ENCODE measurements around the gene SEC24B.

Gene SEC24B

GRCh38 chr4:109407027-109407737 lies 26.4 kb upstream of the SEC24B start:
- Histone ChIP-seq H2AFZ (no peak overlapping the region), H3K79me2 (no peaks in the 10 kb centered on the region), H3K4me1 (no peaks in the 10 kb centered on the region), H3K4me3 (ENCODE audit: low read depth, low read length) (no peak overlapping the region), H3K9ac (no peak overlapping the region), H3K27ac (no peak overlapping the region), H3K27me3 (ENCODE audit: control insufficient read depth, insufficient read depth, low read length) (no peaks in the 10 kb centered on the region), H3K36me3 (ENCODE audit: control insufficient read depth, insufficient read depth, low read length) (no peaks in the 10 kb centered on the region), H3K9me3 (ENCODE audit: control insufficient read depth, low read length) (no peaks in the 10 kb centered on the region), H3K4me2 (ENCODE audit: low read length) (no peak overlapping the region)
- TF ChIP-seq CTCF (IDR thresholded peaks at IDR 0.05), result no peak

- Histone ChIP-seq H2AFZ (no peak overlapping the region), H3K4me2 (ENCODE audit: low read length) (no peak overlapping the region), H3K4me3 (ENCODE audit: low read depth, low read length) (no peak overlapping the region), H3K36me3 (ENCODE audit: control insufficient read depth, insufficient read depth, low read length) (no peaks in the 10 kb centered on the region), H3K79me2 (no peaks in the 10 kb centered on the region), H3K9ac (no peak overlapping the region), H3K9me3 (ENCODE audit: control insufficient read depth, low read length) (no peaks in the 10 kb centered on the region), H3K27ac (no peak overlapping the region), H3K4me1 (no peaks in the 10 kb centered on the region), H3K27me3 (ENCODE audit: control insufficient read depth, insufficient read depth, low read length) (no peaks in the 10 kb centered on the region)
- no peak for TF ChIP-seq CTCF (IDR thresholded peaks at IDR 0.05)
Measured at GRCh38 chr4:109408711-109409110, 24.9 kb upstream of the SEC24B start.

DNA sequence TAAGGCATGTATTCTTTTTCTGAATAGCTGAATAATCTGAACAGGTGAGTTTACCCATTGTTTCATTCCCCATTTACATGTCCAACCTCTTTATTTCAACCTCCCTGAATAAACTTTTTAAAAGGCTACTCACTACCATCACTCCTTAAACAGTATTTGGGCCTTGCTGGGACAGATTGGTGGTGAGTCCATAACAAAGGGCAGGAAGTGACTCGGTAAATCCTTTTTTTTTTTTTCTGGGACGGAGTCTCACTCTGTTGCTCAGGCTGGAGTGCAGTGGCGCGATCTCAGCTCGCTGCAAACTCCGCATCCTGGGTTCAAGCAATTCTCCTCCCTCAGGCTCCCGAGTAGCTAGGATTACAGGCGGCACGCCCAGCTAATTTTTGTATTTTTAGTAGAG lies 23.4 kb upstream of the SEC24B start:
- Histone ChIP-seq H3K4me1 (no peaks in the 10 kb centered on the region), H3K79me2 (no peaks in the 10 kb centered on the region), H3K9ac (no peak overlapping the region), H3K4me2 (ENCODE audit: low read length) (no peak overlapping the region), H3K27ac (no peak overlapping the region), H3K4me3 (ENCODE audit: low read depth, low read length) (no peak overlapping the region), H3K36me3 (ENCODE audit: control insufficient read depth, insufficient read depth, low read length) (no peaks in the 10 kb centered on the region), H2AFZ (no peak overlapping the region), H3K9me3 (ENCODE audit: control insufficient read depth, low read length) (no peaks in the 10 kb centered on the region), H3K27me3 (ENCODE audit: control insufficient read depth, insufficient read depth, low read length) (no peaks in the 10 kb centered on the region)
- no peak for TF ChIP-seq CTCF (IDR thresholded peaks at IDR 0.05)

- Histone ChIP-seq H3K4me2 (ENCODE audit: low read length) (no peak overlapping the region), H3K9me3 (ENCODE audit: control insufficient read depth, low read length) (no peaks in the 10 kb centered on the region), H2AFZ (no peak overlapping the region), H3K79me2 (no peaks in the 10 kb centered on the region), H3K4me3 (ENCODE audit: low read depth, low read length) (no peak overlapping the region), H3K27me3 (ENCODE audit: control insufficient read depth, insufficient read depth, low read length) (no peaks in the 10 kb centered on the region), H3K27ac (no peak overlapping the region), H3K4me1 (no peaks in the 10 kb centered on the region), H3K9ac (no peak overlapping the region), H3K36me3 (ENCODE audit: control insufficient read depth, insufficient read depth, low read length) (no peaks in the 10 kb centered on the region)
- TF ChIP-seq CTCF (IDR thresholded peaks at IDR 0.05), result no peak
Measured at GRCh38 chr4:109410776-109411175, 22.8 kb upstream of the SEC24B start.

- Histone ChIP-seq H3K36me3 (ENCODE audit: control insufficient read depth, insufficient read depth, low read length) (no peaks in the 10 kb centered on the region), H3K9ac (no peak overlapping the region), H3K27ac (no peak overlapping the region), H3K4me2 (ENCODE audit: low read length) (no peak overlapping the region), H3K9me3 (ENCODE audit: control insufficient read depth, low read length) (no peaks in the 10 kb centered on the region), H3K79me2 (no peaks in the 10 kb centered on the region), H3K27me3 (ENCODE audit: control insufficient read depth, insufficient read depth, low read length) (no peaks in the 10 kb centered on the region), H3K4me1 (no peaks in the 10 kb centered on the region), H2AFZ (no peak overlapping the region), H3K4me3 (ENCODE audit: low read depth, low read length) (no peak overlapping the region)
- TF ChIP-seq CTCF (IDR thresholded peaks at IDR 0.05), result no peak
Measured at GRCh38 chr4:109411964-109412363, 21.7 kb upstream of the SEC24B start.
